CD4-positive, alpha-beta T cell treated with Interferon alpha-2 for 1 hour (primary cell): Measurements from ENCODE around the gene ZKSCAN4.

Experiments
- DNase-seq, 2 donors: peaks; one replicate each; pipeline ENCODE4 v3.0.0-alpha.2; 2020 to 2022

The ZKSCAN4 gene

GRCh38 chr6:28208111-28208659 lies 43.9 kb downstream of the ZKSCAN4 start:
- no peak for DNase-seq

GRCh38 chr6:28207510-28208110 lies 44.5 kb downstream of the ZKSCAN4 start:
- DNase-seq = peak in 1 of 2 donors; percentile 22

- DNase-seq = no peak
Observed at GRCh38 chr6:28206928-28207509, 45.0 kb downstream of the ZKSCAN4 start.

GRCh38 chr6:28206527-28206926 lies 45.5 kb downstream of the ZKSCAN4 start:
- no peak for DNase-seq

GRCh38 chr6:28205879-28206278 lies 46.2 kb downstream of the ZKSCAN4 start:
- DNase-seq = no peak

- DNase-seq = no peak
Observed at GRCh38 chr6:28203201-28203600, 48.9 kb downstream of the ZKSCAN4 start.

- DNase-seq = no peak
Observed at GRCh38 chr6:28200020-28200419, 52.0 kb downstream of the ZKSCAN4 start.
